Fibroblast of mammary gland (primary cell): ENCODE results near the gene LRP2.

Experiments used
- DNase-seq: peaks from one replicate; pipeline ENCODE4 v3.0.0-alpha.2; 2010; ENCODE audit warnings: low read depth
- H3K4me3 ChIP-seq: 2 replicates; pipeline ENCODE4 v1.5.1; 2011; ENCODE audit warnings: low read depth, mild to moderate bottlenecking, low read length, moderate library complexity; ENCODE audit not compliant: control insufficient read depth
- CTCF ChIP-seq: conservative IDR thresholded peaks from 2 replicates; pipeline ENCODE4 v1.5.1; 2011; ENCODE audit warnings: low read depth, low read length, inconsistent platforms; ENCODE audit not compliant: control insufficient read depth, insufficient read depth

LRP2 gene

GRCh38 chr2:169172151-169172735, 190.1 kb downstream of the LRP2 start:
- DNase-seq = no peak
- no peak for TF ChIP-seq CTCF
- H3K4me3 ChIP-seq = no peak overlapping the region

- H3K4me3 ChIP-seq = no peak overlapping the region
- no peak for DNase-seq
- TF ChIP-seq CTCF = no peak
These were observed 196.5 kb downstream of the LRP2 start for GRCh38 chr2:169165791-169166190.

- no peak overlapping the region for H3K4me3 ChIP-seq
- DNase-seq = no peak
- no peak for TF ChIP-seq CTCF
These were observed 198.0 kb downstream of the LRP2 start for GRCh38 chr2:169164311-169164710.

- no peak for DNase-seq
- no peak overlapping the region for H3K4me3 ChIP-seq
- TF ChIP-seq CTCF = no peak
These were observed 199.7 kb downstream of the LRP2 start for GRCh38 chr2:169162613-169163012.

GRCh38 chr2:169160926-169161481, 201.3 kb downstream of the LRP2 start:
- no peak for TF ChIP-seq CTCF
- DNase-seq = no peak
- no peak overlapping the region for H3K4me3 ChIP-seq

GRCh38 chr2:169159686-169160085, 202.6 kb downstream of the LRP2 start:
- DNase-seq = peak; percentile 17
- TF ChIP-seq CTCF = no peak
- H3K4me3 ChIP-seq = no peak overlapping the region

GRCh38 chr2:169158874-169159273, 203.5 kb downstream of the LRP2 start:
- no peak for TF ChIP-seq CTCF

More at GRCh38 chr2:169158874-169159273, 203.5 kb downstream of the LRP2 start:
- no peak for DNase-seq
- no peak overlapping the region for H3K4me3 ChIP-seq
